MM.1S (cell line): Measurements from ENCODE around the gene ACTN4.

Experiments
- EZH2 ChIP-seq: fragments of 300-600 bp; sonication (generic); optimal IDR thresholded peaks from 2 replicates; pipeline ENCODE3; 2017; ENCODE audit warnings: low read depth, mild to moderate bottlenecking, antibody characterized with exemption, low read length, mixed read lengths
- TF ChIP-seq, protein P1 (sequence below): fragments of 300-600 bp; sonication (generic); IDR thresholded peaks from 2 replicates; pipeline ENCODE4 v1.5.1; 2016; ENCODE audit warnings: antibody characterized with exemption, low read length, mixed read lengths

DNA sequence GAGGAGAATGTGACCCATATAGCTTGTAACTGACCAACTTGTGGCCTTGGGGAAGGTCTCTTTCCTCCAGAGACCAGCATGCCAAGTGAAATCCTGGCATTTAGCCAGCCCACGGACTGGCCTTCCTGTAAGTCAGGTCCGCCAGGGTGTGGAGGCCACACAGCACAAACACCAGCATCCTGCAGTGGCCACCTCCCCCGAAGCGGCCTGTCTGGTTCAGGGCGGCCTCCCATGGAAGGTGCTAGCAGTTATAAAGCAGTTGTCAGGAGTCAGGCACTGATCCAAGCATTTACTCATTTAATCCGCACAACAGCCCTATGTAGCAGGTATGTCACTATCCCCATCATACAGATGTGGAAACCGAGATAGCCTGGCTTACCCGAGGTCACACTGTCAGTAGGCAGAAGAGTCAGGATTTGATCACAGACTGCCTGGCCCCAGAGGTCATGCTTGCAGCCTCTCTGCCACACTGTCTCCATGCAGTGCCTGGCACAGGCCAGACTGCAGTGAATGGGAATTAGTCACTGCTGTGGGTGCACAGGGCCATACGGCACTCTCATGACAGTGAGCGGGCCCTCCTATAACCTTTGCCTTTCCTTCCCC is 60.2 kb downstream of the ACTN4 start:
- TF ChIP-seq, protein P1, sequence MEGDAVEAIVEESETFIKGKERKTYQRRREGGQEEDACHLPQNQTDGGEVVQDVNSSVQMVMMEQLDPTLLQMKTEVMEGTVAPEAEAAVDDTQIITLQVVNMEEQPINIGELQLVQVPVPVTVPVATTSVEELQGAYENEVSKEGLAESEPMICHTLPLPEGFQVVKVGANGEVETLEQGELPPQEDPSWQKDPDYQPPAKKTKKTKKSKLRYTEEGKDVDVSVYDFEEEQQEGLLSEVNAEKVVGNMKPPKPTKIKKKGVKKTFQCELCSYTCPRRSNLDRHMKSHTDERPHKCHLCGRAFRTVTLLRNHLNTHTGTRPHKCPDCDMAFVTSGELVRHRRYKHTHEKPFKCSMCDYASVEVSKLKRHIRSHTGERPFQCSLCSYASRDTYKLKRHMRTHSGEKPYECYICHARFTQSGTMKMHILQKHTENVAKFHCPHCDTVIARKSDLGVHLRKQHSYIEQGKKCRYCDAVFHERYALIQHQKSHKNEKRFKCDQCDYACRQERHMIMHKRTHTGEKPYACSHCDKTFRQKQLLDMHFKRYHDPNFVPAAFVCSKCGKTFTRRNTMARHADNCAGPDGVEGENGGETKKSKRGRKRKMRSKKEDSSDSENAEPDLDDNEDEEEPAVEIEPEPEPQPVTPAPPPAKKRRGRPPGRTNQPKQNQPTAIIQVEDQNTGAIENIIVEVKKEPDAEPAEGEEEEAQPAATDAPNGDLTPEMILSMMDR = no peak
- TF ChIP-seq EZH2 = no peak
